Smooth muscle cell of the pulmonary artery (primary cell): Measurements from ENCODE around the gene PRAMEF27. TPM values are rescaled to one million over a fixed set of nuclear protein-coding genes. Genes with fewer than 3 reads are reported as not detected.

ENCODE experiments used
- total RNA-seq: library from RNA; depleted of rRNA; stranded (reverse); fragments of >200 nt; gene quantifications from 2 replicates; pipeline ENCODE4 v1.2.3, GENCODE V29; 2014

The PRAMEF27 gene
- not detected in 2 replicates for total RNA-seq

DNA sequence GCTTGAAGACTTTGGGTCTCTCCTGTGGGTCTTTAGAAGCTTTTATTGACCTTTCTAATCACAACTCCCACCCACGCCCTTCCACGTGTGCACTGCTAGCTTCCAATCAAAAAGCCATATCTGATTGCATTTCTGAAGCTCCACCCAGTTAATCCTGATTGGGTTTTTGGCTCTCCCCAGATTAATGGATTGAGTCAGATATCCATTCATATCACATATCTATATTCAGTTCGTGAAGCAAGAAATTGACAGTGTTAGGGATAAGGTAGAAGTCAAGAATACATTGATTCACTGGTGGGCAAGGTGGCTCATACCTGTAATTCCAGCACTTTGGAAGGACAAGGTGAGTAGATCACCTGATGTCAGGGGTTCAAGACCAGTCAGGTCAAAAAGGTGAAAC, at the start of gene PRAMEF27:
PRAMEF27 (minus strand) TSS at position 101 of the 400 bp plus-strand sequence. CDS start 2,916 bp downstream, outside the sequence.

DNA sequence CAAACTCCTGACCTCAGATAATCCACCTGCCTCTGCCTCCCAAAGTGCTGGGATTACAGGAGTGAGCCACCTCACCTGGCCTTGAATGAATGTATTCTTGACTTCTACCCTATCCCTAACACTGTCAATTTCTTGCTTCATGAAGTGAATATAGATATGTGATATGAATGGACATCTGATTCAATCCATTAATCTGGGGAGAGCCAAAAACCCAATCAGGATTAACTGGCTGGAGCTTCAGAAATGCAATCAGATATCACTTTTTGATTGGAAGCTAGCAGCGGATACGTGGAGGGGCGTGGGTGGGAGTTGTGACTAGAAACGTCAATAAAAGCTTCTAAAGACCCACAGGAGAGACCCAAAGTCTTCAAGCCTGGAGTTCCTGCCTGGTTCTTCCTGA, 14.1 kb upstream of the PRAMEF27 start, which contains the start of gene PRAMEF25:
PRAMEF25 (plus strand) TSS at position 301 of the 400 bp plus-strand sequence. CDS start 2,920 bp downstream, outside the sequence.

Other genes starting within 250 kb of the PRAMEF27 start
- gene PRAMEF11, start 225.2 kb downstream of the PRAMEF27 start, total RNA-seq, result not detected in 2 replicates
- gene HNRNPCL1, start 207.9 kb downstream of the PRAMEF27 start, total RNA-seq, result not detected in 2 replicates
- gene PRAMEF2, start 199.5 kb downstream of the PRAMEF27 start, total RNA-seq, result not detected in 2 replicates
- gene PRAMEF4, start 170.4 kb downstream of the PRAMEF27 start, total RNA-seq, result not detected in 2 replicates
- not detected in 2 replicates for gene PRAMEF10, start 158.3 kb downstream of the PRAMEF27 start, total RNA-seq
- gene PRAMEF7, start 140.0 kb downstream of the PRAMEF27 start, total RNA-seq, result not detected in 2 replicates
- not detected in 2 replicates for gene PRAMEF6, start 109.0 kb downstream of the PRAMEF27 start, total RNA-seq
- not detected in 2 replicates for gene HNRNPCL3, start 4.2 kb upstream of the PRAMEF27 start, total RNA-seq
- not detected in 2 replicates for gene PRAMEF25, start 14.2 kb upstream of the PRAMEF27 start, total RNA-seq
- gene HNRNPCL2, start 60.3 kb upstream of the PRAMEF27 start, total RNA-seq, result not detected in 2 replicates
- gene PRAMEF26, start 99.4 kb upstream of the PRAMEF27 start, total RNA-seq, result not detected in 2 replicates
- gene HNRNPCL4, start 109.1 kb upstream of the PRAMEF27 start, total RNA-seq, result not detected in 2 replicates
- gene PRAMEF9, start 115.3 kb upstream of the PRAMEF27 start, total RNA-seq, result not detected in 2 replicates
- not detected in 2 replicates for gene PRAMEF13, start 144.8 kb upstream of the PRAMEF27 start, total RNA-seq
- gene PRAMEF18, start 169.6 kb upstream of the PRAMEF27 start, total RNA-seq, result not detected in 2 replicates
- not detected in 2 replicates for gene PRAMEF5, start 197.6 kb upstream of the PRAMEF27 start, total RNA-seq
- gene PRAMEF8, start 228.6 kb upstream of the PRAMEF27 start, total RNA-seq, result not detected in 2 replicates
- not detected in 2 replicates for gene PRAMEF33, start 247.0 kb upstream of the PRAMEF27 start, total RNA-seq